DND-41 (cell line): ENCODE data around the gene PTPRR.

Experiments used
- ATAC-seq: fragments of 200-7000 bp; cut with Tn5 transposase; 3 replicates; pipeline ENCODE4 v1.9.1; 2021; ENCODE audit warnings: low read depth; ENCODE audit not compliant: insufficient read depth
- DNase-seq: peaks from one replicate; pipeline ENCODE4 v3.0.0-alpha.2; 2020
- H2AFZ ChIP-seq: 2 replicates; pipeline ENCODE4 v1.6.0; 2012; ENCODE audit warnings: low read depth, low read length
- H3K27ac ChIP-seq: 2 replicates; pipeline ENCODE4 v1.5.1; 2012; ENCODE audit warnings: low read length, inconsistent platforms
- H3K27me3 ChIP-seq: fragments of 200-600 bp; sonication (generic); 2 replicates; pipeline ENCODE4 v1.6.0; 2012; ENCODE audit warnings: low read length, mild to moderate bottlenecking, inconsistent platforms; ENCODE audit not compliant: insufficient read depth, poor library complexity
- H3K36me3 ChIP-seq: 2 replicates; pipeline ENCODE4 v1.5.1; 2012; ENCODE audit warnings: low read length, inconsistent platforms; ENCODE audit not compliant: insufficient read depth
- H3K4me1 ChIP-seq: 2 replicates; pipeline ENCODE4 v1.5.1; 2012; ENCODE audit warnings: mild to moderate bottlenecking, low read length; ENCODE audit not compliant: insufficient read depth
- H3K4me2 ChIP-seq: 2 replicates; pipeline ENCODE4 v1.6.0; 2012; ENCODE audit warnings: mild to moderate bottlenecking, moderate library complexity, low read length, inconsistent platforms; ENCODE audit not compliant: insufficient read depth
- H3K4me3 ChIP-seq, 2 experiments: fragments of 200-600 bp in 1 of 2; shearing (Covaris generic) in 1 of 2; 2 replicates each; pipeline ENCODE4 v1.5.1; 2012 to 2016; ENCODE audit warnings: inconsistent platforms in 2 of 2, low read length in 2 of 2, mild to moderate bottlenecking in 2 of 2, low read depth in 1 of 2, moderate library complexity in 1 of 2
- H3K79me2 ChIP-seq: 2 replicates; pipeline ENCODE4 v1.6.0; 2012; ENCODE audit warnings: low read length, inconsistent platforms; ENCODE audit not compliant: insufficient read depth
- H3K9ac ChIP-seq: 2 replicates; pipeline ENCODE4 v1.6.0; 2012; ENCODE audit warnings: low read depth, mild to moderate bottlenecking, inconsistent platforms, low read length, moderate library complexity
- H3K9me3 ChIP-seq: 2 replicates; pipeline ENCODE4 v1.5.1; 2012; ENCODE audit warnings: low read length, moderate library complexity, mild to moderate bottlenecking, inconsistent platforms; ENCODE audit not compliant: insufficient read depth, severe bottlenecking
- H4K20me1 ChIP-seq: 2 replicates; pipeline ENCODE4 v1.6.0; 2012; ENCODE audit warnings: low read length; ENCODE audit not compliant: insufficient read depth
- CTCF ChIP-seq: IDR thresholded peaks from 2 replicates; pipeline ENCODE4 v1.5.1; 2012; ENCODE audit warnings: borderline replicate concordance, low read length, moderate library complexity, mild to moderate bottlenecking; ENCODE audit not compliant: poor library complexity, severe bottlenecking; ENCODE audit errors: extremely low read depth
- EZH2 ChIP-seq: IDR thresholded peaks from 3 replicates; pipeline ENCODE4 v1.6.1; 2012; ENCODE audit warnings: borderline replicate concordance, low read depth, mild to moderate bottlenecking, moderate library complexity, low read length, inconsistent platforms; ENCODE audit not compliant: severe bottlenecking

The PTPRR gene

GRCh38 chr12:70749931-70750330 is 170.6 kb downstream of the PTPRR start:
- no peaks in the 10 kb centered on the region for H3K36me3 ChIP-seq
- no peak overlapping the region for H2AFZ ChIP-seq
- no peaks in the 10 kb centered on the region for H4K20me1 ChIP-seq
- TF ChIP-seq EZH2 (no peak), CTCF (no peak)
- no peak overlapping the region for H3K4me2 ChIP-seq
- no peaks in the 10 kb centered on the region for H3K27me3 ChIP-seq
- no peak overlapping the region for H3K9ac ChIP-seq
- DNase-seq: no peak
- H3K9me3 ChIP-seq: no peaks in the 10 kb centered on the region
- H3K79me2 ChIP-seq: no peaks in the 10 kb centered on the region
- H3K4me1 ChIP-seq: no peaks in the 10 kb centered on the region
- no peak overlapping the region for H3K4me3 ChIP-seq
- H3K27ac ChIP-seq: no peak overlapping the region
- ATAC-seq: no peak

GRCh38 chr12:70748809-70749208 is 171.7 kb downstream of the PTPRR start:
- TF ChIP-seq CTCF (no peak), EZH2 (no peak)
- H3K9ac ChIP-seq: no peak overlapping the region
- H3K27me3 ChIP-seq: no peaks in the 10 kb centered on the region
- H3K36me3 ChIP-seq: no peaks in the 10 kb centered on the region
- no peak overlapping the region for H2AFZ ChIP-seq
- ATAC-seq: no peak
- no peaks in the 10 kb centered on the region for H3K9me3 ChIP-seq
- H3K4me1 ChIP-seq: no peaks in the 10 kb centered on the region
- H3K4me3 ChIP-seq: no peak overlapping the region
- no peak overlapping the region for H3K27ac ChIP-seq
- no peak overlapping the region for H3K4me2 ChIP-seq
- H3K79me2 ChIP-seq: no peaks in the 10 kb centered on the region
- no peak for DNase-seq
- H4K20me1 ChIP-seq: no peaks in the 10 kb centered on the region

GRCh38 chr12:70747445-70748260 is 172.9 kb downstream of the PTPRR start:
- no peak overlapping the region for H3K4me3 ChIP-seq
- no peaks in the 10 kb centered on the region for H4K20me1 ChIP-seq
- H3K9ac ChIP-seq: no peak overlapping the region
- TF ChIP-seq CTCF (no peak), EZH2 (no peak)
- H3K36me3 ChIP-seq: no peaks in the 10 kb centered on the region
- no peak overlapping the region for H3K27ac ChIP-seq
- H3K9me3 ChIP-seq: no peaks in the 10 kb centered on the region
- H3K27me3 ChIP-seq: no peaks in the 10 kb centered on the region
- no peak overlapping the region for H3K4me2 ChIP-seq
- H2AFZ ChIP-seq: no peak overlapping the region
- no peak for DNase-seq
- no peak for ATAC-seq
- no peaks in the 10 kb centered on the region for H3K4me1 ChIP-seq
- no peaks in the 10 kb centered on the region for H3K79me2 ChIP-seq

- H3K9me3 ChIP-seq: no peaks in the 10 kb centered on the region
- H3K4me3 ChIP-seq: no peak overlapping the region
- no peaks in the 10 kb centered on the region for H3K4me1 ChIP-seq
- no peak overlapping the region for H2AFZ ChIP-seq
- ATAC-seq (no peak), DNase-seq (no peak)
- no peak overlapping the region for H3K4me2 ChIP-seq
- no peaks in the 10 kb centered on the region for H4K20me1 ChIP-seq
- H3K27ac ChIP-seq: no peak overlapping the region
- no peaks in the 10 kb centered on the region for H3K36me3 ChIP-seq
- no peaks in the 10 kb centered on the region for H3K27me3 ChIP-seq
- no peaks in the 10 kb centered on the region for H3K79me2 ChIP-seq
- no peak overlapping the region for H3K9ac ChIP-seq
- TF ChIP-seq EZH2 (no peak), CTCF (no peak)
Measured at GRCh38 chr12:70745048-70745447, 175.5 kb downstream of the PTPRR start.
